ENCODE data around the gene GDF7.
A peak's percentile ranks its signal among the peaks of the same experiment; 100 is the strongest.

GDF7 gene

GRCh38 chr2:20626392-20626697 is 40.6 kb upstream of the GDF7 start:
- no peak overlapping the region for H2BK15ac ChIP-seq (ENCODE audit: low read depth, poor library complexity, severe bottlenecking)
- peak overlapping the region; percentile 67 for H2BK5ac ChIP-seq (ENCODE audit: low read depth, low read length, poor library complexity, severe bottlenecking)
- no peak overlapping the region for H4K8ac ChIP-seq (ENCODE audit: low read length)
- H3K4ac ChIP-seq (ENCODE audit: low read depth in 1 of 2, low read length in 2 of 2), result no peak overlapping the region
- no peak overlapping the region for H2BK12ac ChIP-seq (ENCODE audit: low read length in 2 of 2)
- peaks cover 34 to 56% of the 10 kb centered on the region in 2 experiments for H3K36me3 ChIP-seq (ENCODE audit: control insufficient read depth in 1 of 2, insufficient read depth in 2 of 2, low read depth in 1 of 2, low read length in 2 of 2)
- no peak overlapping the region for H4K91ac ChIP-seq (ENCODE audit: low read length)
- H3K79me1 ChIP-seq (replicated peaks; ENCODE audit: low read length, poor library complexity, severe bottlenecking), result peaks cover 6% of the 10 kb centered on the region
- no peak overlapping the region for H3K23ac ChIP-seq (ENCODE audit: low read length in 2 of 2)
- no peak overlapping the region for H3K4me2 ChIP-seq (ENCODE audit: low read length, poor library complexity, severe bottlenecking)
- H2AK5ac ChIP-seq (ENCODE audit: low read length, severe bottlenecking), result peak overlapping the region; percentile 84
- no peak overlapping the region for H2BK120ac ChIP-seq (ENCODE audit: low read depth, low read length)
- H3K18ac ChIP-seq (ENCODE audit: low read depth in 1 of 2, low read length in 2 of 2), result no peak overlapping the region
- H3K9ac ChIP-seq (ENCODE audit: low read length), result no peak overlapping the region
- no peaks in the 10 kb centered on the region for H3K27me3 ChIP-seq (ENCODE audit: control insufficient read depth in 1 of 2, insufficient read depth in 1 of 2, low read length in 2 of 2)
- DNase-seq, result no peak
- 92% methylated on average over 2 of the region's 2 CpGs for WGBS
- H3K9me3 ChIP-seq (ENCODE audit: control insufficient read depth, low read length), result no peaks in the 10 kb centered on the region
- H3K27ac ChIP-seq (ENCODE audit: low read length, poor library complexity, severe bottlenecking), result peak overlapping the region; percentile 90
- H3K4me3 ChIP-seq (ENCODE audit: insufficient read depth in 1 of 2, low read depth in 1 of 2, low read length in 2 of 2), result no peak overlapping the region
- H3K14ac ChIP-seq (ENCODE audit: low read length in 2 of 2), result no peak overlapping the region
- peaks cover 57% of the 10 kb centered on the region for H3K4me1 ChIP-seq (ENCODE audit: control insufficient read depth, insufficient read depth, low read depth, low read length)
- H2AFZ ChIP-seq (ENCODE audit: low read depth, low read length), result no peak overlapping the region

DNA sequence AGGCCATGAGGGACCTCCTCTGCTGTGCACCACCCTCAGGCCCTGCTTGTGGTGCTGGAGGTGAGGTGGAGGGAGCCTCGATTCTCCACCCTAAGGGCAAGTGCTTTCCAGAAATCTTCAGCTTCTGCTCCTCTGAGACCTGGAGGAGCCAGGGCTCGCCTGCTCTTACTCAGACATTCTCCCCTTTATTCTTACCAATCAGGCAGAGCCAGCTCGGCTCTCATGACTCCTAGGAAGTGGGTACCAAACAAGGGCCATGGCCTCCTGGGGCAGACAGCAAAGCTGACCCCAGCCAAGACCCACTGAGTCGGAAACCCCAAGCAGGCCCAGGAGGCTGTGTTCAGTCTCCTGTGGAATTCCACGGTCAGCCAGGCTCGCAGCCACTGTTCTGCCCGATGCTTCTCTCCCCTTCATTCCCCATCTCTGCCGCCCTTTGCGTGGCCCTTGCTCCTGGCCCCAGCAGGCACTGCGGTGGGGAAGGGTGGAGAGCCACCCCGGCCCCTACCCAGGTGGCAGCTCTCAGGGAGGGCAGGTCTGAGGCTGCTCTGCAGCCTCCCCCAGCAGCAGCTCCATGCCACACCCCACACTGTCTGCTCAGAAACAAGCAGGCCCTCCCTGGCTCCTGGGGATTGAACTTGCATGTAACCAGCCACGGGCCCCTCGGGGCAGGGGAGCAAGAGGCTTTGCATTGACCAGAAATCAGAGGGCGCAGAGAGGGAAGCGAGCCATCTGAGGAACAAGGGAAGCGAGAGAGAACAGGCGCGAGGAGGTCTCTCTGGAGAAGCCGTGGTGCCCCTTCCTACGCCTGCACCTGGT is 40.0 kb upstream of the GDF7 start:
- Histone ChIP-seq H3K4ac (ENCODE audit: low read depth in 1 of 2, low read length in 2 of 2) (no peak overlapping the region), H3K27ac (ENCODE audit: low read length, poor library complexity, severe bottlenecking) (peak overlapping the region; percentile 90), H3K4me3 (ENCODE audit: insufficient read depth in 1 of 2, low read depth in 1 of 2, low read length in 2 of 2) (no peak overlapping the region), H3K36me3 (ENCODE audit: control insufficient read depth in 1 of 2, insufficient read depth in 2 of 2, low read depth in 1 of 2, low read length in 2 of 2) (peaks cover 29 to 53% of the 10 kb centered on the region in 2 experiments), H2BK120ac (ENCODE audit: low read depth, low read length) (no peak overlapping the region), H3K23ac (ENCODE audit: low read length in 2 of 2) (no peak overlapping the region), H3K14ac (ENCODE audit: low read length in 2 of 2) (no peak overlapping the region), H2AFZ (ENCODE audit: low read depth, low read length) (no peak overlapping the region), H3K9me3 (ENCODE audit: control insufficient read depth, low read length) (no peaks in the 10 kb centered on the region), H3K4me1 (ENCODE audit: control insufficient read depth, insufficient read depth, low read depth, low read length) (peaks cover 61% of the 10 kb centered on the region), H2BK15ac (ENCODE audit: low read depth, poor library complexity, severe bottlenecking) (no peak overlapping the region), H3K79me1 (replicated peaks; ENCODE audit: low read length, poor library complexity, severe bottlenecking) (peaks cover 10% of the 10 kb centered on the region), H3K27me3 (ENCODE audit: control insufficient read depth in 1 of 2, insufficient read depth in 1 of 2, low read length in 2 of 2) (no peaks in the 10 kb centered on the region), H3K18ac (ENCODE audit: low read depth in 1 of 2, low read length in 2 of 2) (no peak overlapping the region), H2AK5ac (ENCODE audit: low read length, severe bottlenecking) (peak overlapping the region; percentile 98), H4K91ac (ENCODE audit: low read length) (no peak overlapping the region), H2BK12ac (ENCODE audit: low read length in 2 of 2) (no peak overlapping the region), H3K4me2 (ENCODE audit: low read length, poor library complexity, severe bottlenecking) (no peak overlapping the region), H3K9ac (ENCODE audit: low read length) (no peak overlapping the region), H4K8ac (ENCODE audit: low read length) (no peak overlapping the region), H2BK5ac (ENCODE audit: low read depth, low read length, poor library complexity, severe bottlenecking) (peak overlapping the region; percentile 67)
- no peak for DNase-seq
- WGBS, result 92% methylated on average over 20 of the region's 20 CpGs

DNA sequence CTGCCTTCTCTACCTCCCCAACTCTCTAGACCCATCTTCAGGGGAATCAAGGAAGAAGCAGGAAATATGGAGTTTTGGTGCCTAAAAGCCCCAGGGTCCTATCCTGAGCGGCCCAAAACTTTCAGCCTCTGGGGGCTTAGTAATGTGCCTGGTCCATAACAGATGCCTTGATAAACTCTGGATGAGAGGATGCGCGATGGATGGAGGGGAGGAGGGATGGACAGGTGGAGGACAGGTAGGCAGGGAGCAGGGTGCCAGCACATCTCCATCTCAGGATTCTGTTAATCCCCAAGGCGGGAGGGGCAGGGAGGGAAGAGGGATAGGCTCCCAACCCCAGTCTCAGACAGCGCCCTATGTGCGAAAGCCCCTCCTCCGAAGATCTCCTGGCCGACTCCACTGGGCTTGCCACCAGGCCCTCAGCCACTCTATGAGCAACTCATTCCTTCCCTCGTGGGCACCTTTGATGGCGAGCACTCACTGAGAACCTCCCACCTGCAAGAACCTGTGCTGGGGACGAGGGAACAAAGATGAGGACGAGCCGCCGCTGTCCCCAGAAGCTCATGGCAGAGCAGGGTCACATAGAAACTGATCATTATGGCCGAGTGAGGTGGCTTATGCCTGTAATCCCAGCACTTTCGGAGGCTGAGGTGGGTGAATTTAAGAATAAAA is 39.1 kb upstream of the GDF7 start:
- WGBS, result 86% methylated on average over 15 of the region's 16 CpGs

DNA sequence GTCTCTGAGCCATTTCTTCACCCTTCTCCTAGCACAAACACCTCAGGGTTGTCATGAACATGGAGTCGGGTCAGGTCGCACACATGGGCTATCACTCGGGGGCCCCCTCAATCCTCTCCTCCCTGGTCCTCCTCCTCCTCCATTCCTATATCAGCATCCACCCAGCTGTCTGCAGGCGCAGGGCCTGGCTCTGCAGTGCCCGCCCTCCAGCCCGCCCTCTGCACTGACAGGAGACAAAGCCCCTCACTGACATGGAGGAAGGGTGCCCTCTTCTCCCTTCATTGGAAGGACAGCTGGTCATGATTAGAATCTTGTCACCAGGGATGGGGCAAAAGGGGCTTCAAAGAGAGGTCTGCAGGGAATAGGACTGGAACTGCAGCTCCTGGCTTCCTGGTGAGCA is 37.8 kb upstream of the GDF7 start:
- Histone ChIP-seq H3K9ac (ENCODE audit: low read length) (no peak overlapping the region), H2AK5ac (ENCODE audit: low read length, severe bottlenecking) (peak overlapping the region; percentile 13), H3K9me3 (ENCODE audit: control insufficient read depth, low read length) (no peaks in the 10 kb centered on the region), H3K4me3 (ENCODE audit: insufficient read depth in 1 of 2, low read depth in 1 of 2, low read length in 2 of 2) (no peak overlapping the region), H3K4me2 (ENCODE audit: low read length, poor library complexity, severe bottlenecking) (no peak overlapping the region), H3K4me1 (ENCODE audit: control insufficient read depth, insufficient read depth, low read depth, low read length) (peaks cover 58% of the 10 kb centered on the region), H2BK120ac (ENCODE audit: low read depth, low read length) (no peak overlapping the region), H2BK5ac (ENCODE audit: low read depth, low read length, poor library complexity, severe bottlenecking) (no peak overlapping the region), H3K23ac (ENCODE audit: low read length in 2 of 2) (no peak overlapping the region), H3K27me3 (ENCODE audit: control insufficient read depth in 1 of 2, insufficient read depth in 1 of 2, low read length in 2 of 2) (no peaks in the 10 kb centered on the region), H3K79me1 (replicated peaks; ENCODE audit: low read length, poor library complexity, severe bottlenecking) (peaks cover 13% of the 10 kb centered on the region), H3K36me3 (ENCODE audit: control insufficient read depth in 1 of 2, insufficient read depth in 2 of 2, low read depth in 1 of 2, low read length in 2 of 2) (peaks cover 27 to 44% of the 10 kb centered on the region in 2 experiments), H2BK15ac (ENCODE audit: low read depth, poor library complexity, severe bottlenecking) (no peak overlapping the region), H2AFZ (ENCODE audit: low read depth, low read length) (no peak overlapping the region), H3K27ac (ENCODE audit: low read length, poor library complexity, severe bottlenecking) (no peak overlapping the region), H2BK12ac (ENCODE audit: low read length in 2 of 2) (no peak overlapping the region), H3K4ac (ENCODE audit: low read depth in 1 of 2, low read length in 2 of 2) (no peak overlapping the region), H4K91ac (ENCODE audit: low read length) (no peak overlapping the region), H4K8ac (ENCODE audit: low read length) (no peak overlapping the region), H3K18ac (ENCODE audit: low read depth in 1 of 2, low read length in 2 of 2) (no peak overlapping the region), H3K14ac (ENCODE audit: low read length in 2 of 2) (no peak overlapping the region)
- 97% methylated on average over 6 of the region's 6 CpGs for WGBS
- DNase-seq, result no peak

More for the DNA sequence above, 39.1 kb upstream of the GDF7 start:
- H3K36me3 ChIP-seq (ENCODE audit: control insufficient read depth in 1 of 2, insufficient read depth in 2 of 2, low read depth in 1 of 2, low read length in 2 of 2), result peaks cover 29 to 52% of the 10 kb centered on the region in 2 experiments
- H3K9me3 ChIP-seq (ENCODE audit: control insufficient read depth, low read length), result no peaks in the 10 kb centered on the region
- H3K18ac ChIP-seq (ENCODE audit: low read depth in 1 of 2, low read length in 2 of 2), result no peak overlapping the region
- H2BK5ac ChIP-seq (ENCODE audit: low read depth, low read length, poor library complexity, severe bottlenecking), result no peak overlapping the region
- H2BK15ac ChIP-seq (ENCODE audit: low read depth, poor library complexity, severe bottlenecking), result no peak overlapping the region
- no peak overlapping the region for H3K9ac ChIP-seq (ENCODE audit: low read length)
- H3K14ac ChIP-seq (ENCODE audit: low read length in 2 of 2), result no peak overlapping the region
- H3K4me1 ChIP-seq (ENCODE audit: control insufficient read depth, insufficient read depth, low read depth, low read length), result peaks cover 61% of the 10 kb centered on the region
- no peak overlapping the region for H2BK12ac ChIP-seq (ENCODE audit: low read length in 2 of 2)
- H3K4me3 ChIP-seq (ENCODE audit: insufficient read depth in 1 of 2, low read depth in 1 of 2, low read length in 2 of 2), result no peak overlapping the region
- peaks cover 11% of the 10 kb centered on the region for H3K79me1 ChIP-seq (replicated peaks; ENCODE audit: low read length, poor library complexity, severe bottlenecking)
- H4K8ac ChIP-seq (ENCODE audit: low read length), result no peak overlapping the region
- peak overlapping the region; percentile 98 for H2AK5ac ChIP-seq (ENCODE audit: low read length, severe bottlenecking)
- H3K4ac ChIP-seq (ENCODE audit: low read depth in 1 of 2, low read length in 2 of 2), result no peak overlapping the region
- H3K27me3 ChIP-seq (ENCODE audit: control insufficient read depth in 1 of 2, insufficient read depth in 1 of 2, low read length in 2 of 2), result no peaks in the 10 kb centered on the region
- peak overlapping the region; percentile 90 for H3K27ac ChIP-seq (ENCODE audit: low read length, poor library complexity, severe bottlenecking)
- no peak overlapping the region for H2BK120ac ChIP-seq (ENCODE audit: low read depth, low read length)
- no peak overlapping the region for H3K4me2 ChIP-seq (ENCODE audit: low read length, poor library complexity, severe bottlenecking)
- no peak overlapping the region for H4K91ac ChIP-seq (ENCODE audit: low read length)
- H3K23ac ChIP-seq (ENCODE audit: low read length in 2 of 2), result no peak overlapping the region
- no peak for DNase-seq
- no peak overlapping the region for H2AFZ ChIP-seq (ENCODE audit: low read depth, low read length)

All from mesenchymal stem cell (in vitro differentiated cells and primary cell).